Keratinocyte (primary cell): ENCODE data around the gene CKAP2L. TPM values are rescaled to one million over a fixed set of nuclear protein-coding genes. Genes with fewer than 3 reads are reported as not detected.

Experiments used
- DNase-seq: peaks from one replicate; pipeline ENCODE4 v3.0.0-alpha.2; 2011; ENCODE audit warnings: low read depth, missing footprints, low spot score
- FAIRE-seq: peaks from 2 replicates; lab custom pipeline; 2011; peaks lifted over from hg19 to GRCh38; lab: Jason Lieb, UNC
- H2AFZ ChIP-seq: 2 replicates; pipeline ENCODE4 v1.6.0; 2012; ENCODE audit warnings: low read length, control low read depth, inconsistent platforms; ENCODE audit not compliant: control insufficient read depth
- H3K27ac ChIP-seq: 2 replicates; pipeline ENCODE4 v1.5.1; 2011; ENCODE audit warnings: low read length; ENCODE audit not compliant: control insufficient read depth, insufficient read depth
- H3K27me3 ChIP-seq: 3 replicates; pipeline ENCODE4 v1.6.0; 2011; ENCODE audit warnings: low read length; ENCODE audit not compliant: control insufficient read depth, insufficient read depth; ENCODE audit errors: extremely low read depth
- H3K36me3 ChIP-seq, 2 experiments: 2 replicates in 1 of 2; 3 replicates in 1 of 2; pipeline ENCODE4 v1.5.1; 2011; ENCODE audit warnings: low read length in 2 of 2, mild to moderate bottlenecking in 1 of 2; ENCODE audit not compliant: control insufficient read depth in 2 of 2, insufficient read depth in 2 of 2; ENCODE audit errors: extremely low read depth in 1 of 2
- H3K4me1 ChIP-seq: 3 replicates; pipeline ENCODE4 v1.5.1; 2011; ENCODE audit warnings: low read length; ENCODE audit not compliant: control insufficient read depth, insufficient read depth; ENCODE audit errors: extremely low read depth
- H3K4me2 ChIP-seq: 3 replicates; pipeline ENCODE4 v1.6.0; 2011; ENCODE audit warnings: low read depth, low read length; ENCODE audit not compliant: control insufficient read depth, insufficient read depth; ENCODE audit errors: extremely low read depth
- H3K4me3 ChIP-seq, 3 experiments: fragments of 200-600 bp in 1 of 3; sonication (generic) in 1 of 3; 2 replicates in 2 of 3; 3 replicates in 1 of 3; pipeline ENCODE4 v1.5.1; 2011 to 2016; ENCODE audit warnings: low read length in 3 of 3, mild to moderate bottlenecking in 3 of 3, control low read depth in 2 of 3, inconsistent platforms in 1 of 3, low read depth in 1 of 3, mixed read lengths in 1 of 3, mixed run types in 1 of 3, moderate library complexity in 1 of 3; ENCODE audit not compliant: control insufficient read depth in 2 of 3, insufficient read depth in 2 of 3; ENCODE audit errors: extremely low read depth in 1 of 3
- H3K79me2 ChIP-seq: 2 replicates; pipeline ENCODE4 v1.6.0; 2012; ENCODE audit warnings: low read length; ENCODE audit not compliant: control insufficient read depth, insufficient read depth
- H3K9ac ChIP-seq: 3 replicates; pipeline ENCODE4 v1.6.0; 2011; ENCODE audit warnings: low read length; ENCODE audit not compliant: control insufficient read depth, insufficient read depth; ENCODE audit errors: extremely low read depth
- H3K9me1 ChIP-seq: 3 replicates; pipeline ENCODE4 v1.6.0; 2011; ENCODE audit warnings: low read length; ENCODE audit not compliant: control insufficient read depth, insufficient read depth; ENCODE audit errors: extremely low read depth
- H3K9me3 ChIP-seq: 2 replicates; pipeline ENCODE4 v1.5.1; 2012; ENCODE audit warnings: low read depth, low read length; ENCODE audit not compliant: control insufficient read depth
- H4K20me1 ChIP-seq: 3 replicates; pipeline ENCODE4 v1.6.0; 2011; ENCODE audit warnings: low read length; ENCODE audit not compliant: control insufficient read depth, insufficient read depth; ENCODE audit errors: extremely low read depth
- EZH2 ChIP-seq: IDR thresholded peaks from one replicate; pipeline ENCODE4 v1.6.1; 2012; ENCODE audit warnings: inconsistent platforms, mild to moderate bottlenecking, low read length, moderate library complexity
- dilution Hi-C: fragments of 300-500 bp; cut with MboI; formaldehyde crosslinking; loops from one replicate; pipeline ENCODE4 v1.7.0; 2020; ENCODE audit warnings: low sequenced_read_pairs; ENCODE audit not compliant: extremely low pct_ligation_motif_present
- polyA plus RNA-seq, 5 experiments: library from polyadenylated mRNA; depleted of rRNA in 3 of 5; stranded (reverse) in 3 of 5; stranded (forward) in 1 of 5; unstranded in 1 of 5; fragments of >200 nt; gene quantifications; 1 replicate in 1 of 5; 2 replicates in 3 of 5; 3 replicates in 1 of 5; pipeline versions ENCODE4 v1.2.1 to v1.2.3, GENCODE V29; 2011 to 2012; ENCODE audit warnings: missing spikeins in 2 of 5, low read depth in 1 of 5, low replicate concordance in 1 of 5
- TF ChIP-seq, protein P1 (sequence below), 3 experiments: IDR thresholded peaks in 1 of 3; conservative IDR thresholded peaks in 1 of 3; optimal IDR thresholded peaks in 1 of 3; 2 replicates in 2 of 3; 3 replicates in 1 of 3; pipeline versions ENCODE3 to v1.5.1; 2011; ENCODE audit warnings: low read length in 3 of 3, mild to moderate bottlenecking in 3 of 3, moderate library complexity in 2 of 3, control low read depth in 1 of 3, inconsistent platforms in 1 of 3; ENCODE audit not compliant: insufficient read depth in 2 of 3; ENCODE audit errors: extremely low read depth in 1 of 3

CKAP2L gene
- polyA plus RNA-seq, 1 donor (not counting 4 experiments of a cell fraction or from before 2014, with no cell fraction given), result 10.9 TPM

DNA sequence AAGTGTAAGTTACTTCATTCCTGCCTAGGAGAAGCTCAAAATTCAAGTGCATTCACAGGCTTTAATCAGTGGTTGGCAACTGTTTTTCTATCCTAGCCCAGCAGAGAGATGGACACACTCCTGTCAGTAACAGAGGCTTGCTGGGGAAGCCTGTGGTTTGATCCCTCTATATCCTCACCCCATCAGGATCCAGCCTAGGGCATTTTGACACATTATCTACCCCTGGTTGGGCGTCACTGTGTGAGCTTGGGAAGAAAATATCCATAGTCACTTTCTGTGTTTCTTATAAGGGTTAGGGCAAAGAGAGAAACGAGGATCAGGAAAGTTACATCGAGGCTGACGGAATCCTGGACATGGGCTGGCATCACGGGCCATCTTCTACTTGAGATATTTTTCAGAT is 33.6 kb downstream of the CKAP2L start:
- peaks cover 9% of the 10 kb centered on the region for H3K4me1 ChIP-seq
- H2AFZ ChIP-seq, result no peak overlapping the region
- no peaks in the 10 kb centered on the region for H3K79me2 ChIP-seq
- DNase-seq (no peak), FAIRE-seq (no peak)
- H3K9me1 ChIP-seq, result no peaks in the 10 kb centered on the region
- no peak overlapping the region for H3K27ac ChIP-seq
- TF ChIP-seq, protein P1, sequence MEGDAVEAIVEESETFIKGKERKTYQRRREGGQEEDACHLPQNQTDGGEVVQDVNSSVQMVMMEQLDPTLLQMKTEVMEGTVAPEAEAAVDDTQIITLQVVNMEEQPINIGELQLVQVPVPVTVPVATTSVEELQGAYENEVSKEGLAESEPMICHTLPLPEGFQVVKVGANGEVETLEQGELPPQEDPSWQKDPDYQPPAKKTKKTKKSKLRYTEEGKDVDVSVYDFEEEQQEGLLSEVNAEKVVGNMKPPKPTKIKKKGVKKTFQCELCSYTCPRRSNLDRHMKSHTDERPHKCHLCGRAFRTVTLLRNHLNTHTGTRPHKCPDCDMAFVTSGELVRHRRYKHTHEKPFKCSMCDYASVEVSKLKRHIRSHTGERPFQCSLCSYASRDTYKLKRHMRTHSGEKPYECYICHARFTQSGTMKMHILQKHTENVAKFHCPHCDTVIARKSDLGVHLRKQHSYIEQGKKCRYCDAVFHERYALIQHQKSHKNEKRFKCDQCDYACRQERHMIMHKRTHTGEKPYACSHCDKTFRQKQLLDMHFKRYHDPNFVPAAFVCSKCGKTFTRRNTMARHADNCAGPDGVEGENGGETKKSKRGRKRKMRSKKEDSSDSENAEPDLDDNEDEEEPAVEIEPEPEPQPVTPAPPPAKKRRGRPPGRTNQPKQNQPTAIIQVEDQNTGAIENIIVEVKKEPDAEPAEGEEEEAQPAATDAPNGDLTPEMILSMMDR (optimal IDR thresholded peaks at IDR 0.05 in 1 of 3, IDR thresholded peaks at IDR 0.05 in 1 of 3, conservative IDR thresholded peaks at IDR 0.05 in 1 of 3; ENCODE audit: extremely low read depth in 1 of 3, insufficient read depth in 2 of 3, low read length in 3 of 3), result no peak
- TF ChIP-seq EZH2, result no peak
- H3K4me2 ChIP-seq, result no peak overlapping the region
- H4K20me1 ChIP-seq, result no peaks in the 10 kb centered on the region
- H3K27me3 ChIP-seq, result no peaks in the 10 kb centered on the region
- H3K9ac ChIP-seq, result no peak overlapping the region
- H3K36me3 ChIP-seq, result no peaks in the 10 kb centered on the region
- no peaks in the 10 kb centered on the region for H3K9me3 ChIP-seq
- dilution Hi-C loops, result no loop called here
- no peak overlapping the region for H3K4me3 ChIP-seq

DNA sequence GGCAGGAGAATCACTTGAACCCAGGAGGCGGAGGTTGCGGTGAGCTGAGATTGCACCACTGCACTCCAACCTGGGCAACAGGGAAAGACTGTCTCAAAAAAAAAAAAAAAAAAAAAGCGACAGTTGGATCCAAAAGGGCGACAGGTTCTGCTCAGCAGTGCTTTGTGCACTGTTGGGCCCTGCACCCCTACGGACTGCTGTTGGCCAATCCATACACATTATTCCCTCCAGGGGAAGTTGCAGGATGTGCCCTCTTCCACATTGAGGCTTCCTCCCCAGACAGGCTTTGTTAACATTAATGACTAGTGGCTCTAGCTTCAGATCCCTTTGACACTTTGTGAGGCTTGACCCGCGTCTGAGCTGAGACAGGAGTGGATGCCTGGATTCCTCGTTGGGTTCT is 34.2 kb downstream of the CKAP2L start:
- H3K9me3 ChIP-seq, result no peaks in the 10 kb centered on the region
- TF ChIP-seq EZH2, result no peak
- TF ChIP-seq, protein P1 (optimal IDR thresholded peaks at IDR 0.05 in 1 of 3, IDR thresholded peaks at IDR 0.05 in 1 of 3, conservative IDR thresholded peaks at IDR 0.05 in 1 of 3; ENCODE audit: extremely low read depth in 1 of 3, insufficient read depth in 2 of 3, low read length in 3 of 3), result no peak
- dilution Hi-C loops, result no loop called here
- no peaks in the 10 kb centered on the region for H3K36me3 ChIP-seq
- no peaks in the 10 kb centered on the region for H3K79me2 ChIP-seq
- H3K27ac ChIP-seq, result no peak overlapping the region
- H3K4me3 ChIP-seq, result no peak overlapping the region
- H4K20me1 ChIP-seq, result no peaks in the 10 kb centered on the region
- no peak overlapping the region for H2AFZ ChIP-seq
- H3K4me2 ChIP-seq, result no peak overlapping the region
- DNase-seq, result no peak
- no peaks in the 10 kb centered on the region for H3K27me3 ChIP-seq
- no peak for FAIRE-seq
- H3K4me1 ChIP-seq, result peaks cover 13% of the 10 kb centered on the region
- no peaks in the 10 kb centered on the region for H3K9me1 ChIP-seq
- no peak overlapping the region for H3K9ac ChIP-seq
